ENCODE data around the gene MLF2.

MLF2 gene

GRCh38 chr12:6792522-6793201 lies 39.7 kb upstream of the MLF2 start:
- no peak for TF ChIP-seq CTCF (conservative IDR thresholded peaks at IDR 0.05; ENCODE audit: low read depth, low read length)
- no peaks in the 10 kb centered on the region for H3K36me3 ChIP-seq (ENCODE audit: insufficient read depth)
- H2AFZ ChIP-seq (ENCODE audit: low read depth): no peak overlapping the region
- no peaks in the 10 kb centered on the region for H4K20me1 ChIP-seq (ENCODE audit: insufficient read depth)
- no peaks in the 10 kb centered on the region for H3K4me1 ChIP-seq (ENCODE audit: low read depth, poor library complexity, severe bottlenecking)
- H3K4me3 ChIP-seq (IDR thresholded peaks at IDR 0.05; ENCODE audit: insufficient read depth, low read depth, low read length): no peak overlapping the region
- H3K9ac ChIP-seq: no peak overlapping the region
- no peak overlapping the region for H3K4me2 ChIP-seq
- H3K27ac ChIP-seq: no peak overlapping the region
- H3K27me3 ChIP-seq (ENCODE audit: insufficient read depth, low read depth): no peaks in the 10 kb centered on the region
- no peaks in the 10 kb centered on the region for H3K79me2 ChIP-seq (ENCODE audit: insufficient read depth, low read depth)

- Histone ChIP-seq H2AFZ (ENCODE audit: low read depth) (no peak overlapping the region), H3K9ac (no peak overlapping the region)
Measured at GRCh38 chr12:6791931-6792520, 39.1 kb upstream of the MLF2 start.

GRCh38 chr12:6790496-6791150 lies 37.7 kb upstream of the MLF2 start:
- no peaks in the 10 kb centered on the region for H3K79me2 ChIP-seq (ENCODE audit: insufficient read depth, low read depth)
- no peaks in the 10 kb centered on the region for H4K20me1 ChIP-seq (ENCODE audit: insufficient read depth)
- no peaks in the 10 kb centered on the region for H3K27me3 ChIP-seq (ENCODE audit: insufficient read depth, low read depth)
- no peak overlapping the region for H3K4me3 ChIP-seq (IDR thresholded peaks at IDR 0.05; ENCODE audit: insufficient read depth, low read depth, low read length)
- H3K9ac ChIP-seq: no peak overlapping the region
- no peak overlapping the region for H2AFZ ChIP-seq (ENCODE audit: low read depth)
- no peaks in the 10 kb centered on the region for H3K4me1 ChIP-seq (ENCODE audit: low read depth, poor library complexity, severe bottlenecking)
- no peak for TF ChIP-seq CTCF (conservative IDR thresholded peaks at IDR 0.05; ENCODE audit: low read depth, low read length)
- H3K27ac ChIP-seq: no peak overlapping the region
- H3K36me3 ChIP-seq (ENCODE audit: insufficient read depth): no peaks in the 10 kb centered on the region
- H3K4me2 ChIP-seq: no peak overlapping the region

More at GRCh38 chr12:6791931-6792520, 39.1 kb upstream of the MLF2 start:
- Histone ChIP-seq H3K4me2 (no peak overlapping the region), H3K4me3 (IDR thresholded peaks at IDR 0.05; ENCODE audit: insufficient read depth, low read depth, low read length) (no peak overlapping the region), H3K27ac (no peak overlapping the region), H3K36me3 (ENCODE audit: insufficient read depth) (no peaks in the 10 kb centered on the region), H4K20me1 (ENCODE audit: insufficient read depth) (no peaks in the 10 kb centered on the region), H3K4me1 (ENCODE audit: low read depth, poor library complexity, severe bottlenecking) (no peaks in the 10 kb centered on the region), H3K27me3 (ENCODE audit: insufficient read depth, low read depth) (no peaks in the 10 kb centered on the region), H3K79me2 (ENCODE audit: insufficient read depth, low read depth) (no peaks in the 10 kb centered on the region)
- no peak for TF ChIP-seq CTCF (conservative IDR thresholded peaks at IDR 0.05; ENCODE audit: low read depth, low read length)

GRCh38 chr12:6788972-6789924 lies 36.3 kb upstream of the MLF2 start, which contains the start of gene CD4:
Gene CD4 (plus strand): TSS chr12:6789528. CDS start chr12:6800139, 10,611 bp downstream.
- no peak within 1 kb of the TSS for H3K9ac ChIP-seq

More at GRCh38 chr12:6788972-6789924, 36.3 kb upstream of the MLF2 start, which contains the start of gene CD4:
- no peaks in the 10 kb centered on the region for H3K27me3 ChIP-seq (ENCODE audit: insufficient read depth, low read depth)
- H3K4me1 ChIP-seq (ENCODE audit: low read depth, poor library complexity, severe bottlenecking): peaks cover 4% of the 10 kb centered on the region
- no peak within 1 kb of the TSS for H3K4me2 ChIP-seq
- no peaks in the 10 kb centered on the region for H3K36me3 ChIP-seq (ENCODE audit: insufficient read depth)
- H2AFZ ChIP-seq (ENCODE audit: low read depth): no peak within 1 kb of the TSS
- no peaks in the 10 kb centered on the region for H4K20me1 ChIP-seq (ENCODE audit: insufficient read depth)
- no peaks in the 10 kb centered on the region for H3K79me2 ChIP-seq (ENCODE audit: insufficient read depth, low read depth)
- TF ChIP-seq CTCF (conservative IDR thresholded peaks at IDR 0.05; ENCODE audit: low read depth, low read length): no peak
- no peak within 1 kb of the TSS for H3K27ac ChIP-seq
- H3K4me3 ChIP-seq (IDR thresholded peaks at IDR 0.05; ENCODE audit: insufficient read depth, low read depth, low read length): no peak within 1 kb of the TSS

Data from KMS-11 (cell line).